Stomach smooth muscle (tissue), 2 donors: ENCODE measurements around the gene NUDT16L1.

Experiments
- H3K27ac ChIP-seq: one replicate; pipeline ENCODE4 v1.7.0; 2013; ENCODE audit warnings: mild to moderate bottlenecking, low read length, inconsistent platforms
- H3K27me3 ChIP-seq, 2 donors: one replicate each; pipeline ENCODE4 v1.7.0; 2013; ENCODE audit warnings: low read length in 2 of 2; ENCODE audit not compliant: insufficient read depth in 2 of 2, control insufficient read depth in 1 of 2
- H3K36me3 ChIP-seq, 2 donors: one replicate each; pipeline ENCODE4 v1.7.0; 2013; ENCODE audit warnings: low read length in 2 of 2; ENCODE audit not compliant: control insufficient read depth in 2 of 2, insufficient read depth in 2 of 2
- H3K4me1 ChIP-seq: one replicate; pipeline ENCODE4 v1.7.0; 2013; ENCODE audit warnings: low read length; ENCODE audit not compliant: control insufficient read depth, insufficient read depth
- H3K4me3 ChIP-seq, 2 donors: one replicate each; pipeline ENCODE4 v1.7.0; 2013; ENCODE audit warnings: low read length in 2 of 2
- H3K9ac ChIP-seq, 2 donors: one replicate each; pipeline ENCODE4 v1.7.0; 2013; ENCODE audit warnings: low read length in 2 of 2, mild to moderate bottlenecking in 1 of 2
- H3K9me3 ChIP-seq, 2 donors: one replicate each; pipeline ENCODE4 v1.7.0; 2013; ENCODE audit warnings: low read length in 2 of 2; ENCODE audit not compliant: control insufficient read depth in 2 of 2
- donor health status: healthy.
- donor health status: Pancreatic carcinoma.

The NUDT16L1 gene

DNA sequence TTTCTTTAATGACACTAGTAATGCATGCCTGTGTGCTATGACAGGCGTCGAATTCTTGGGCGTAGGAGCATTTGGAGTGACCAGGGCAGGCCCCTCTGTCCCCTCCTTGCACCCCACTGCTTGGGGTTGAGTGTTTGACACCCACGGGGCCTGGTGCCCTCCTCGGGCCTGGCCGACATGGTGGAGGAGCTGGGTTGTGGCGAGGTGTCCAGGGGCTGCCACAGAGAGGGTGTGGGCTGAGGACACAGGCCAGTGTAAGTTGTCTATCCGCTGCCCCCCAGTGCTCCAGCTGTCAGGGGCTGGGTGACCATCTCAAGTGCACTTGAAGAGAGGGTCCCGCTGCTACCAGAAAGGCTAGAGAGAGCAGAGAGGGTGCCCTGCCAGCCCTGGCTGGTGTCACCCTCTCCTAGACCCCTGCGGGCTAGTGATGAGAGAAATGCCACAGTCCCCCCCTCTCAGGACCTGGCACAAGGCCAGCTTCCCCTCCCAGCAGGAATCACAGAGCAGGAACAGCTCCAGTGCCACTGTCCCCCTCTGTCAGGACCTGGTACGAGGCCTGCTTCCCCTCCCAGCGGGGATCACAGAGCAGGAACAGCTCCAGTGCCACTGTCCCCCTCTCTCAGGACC is 38.3 kb upstream of the NUDT16L1 start:
- H3K27ac ChIP-seq, result no peak overlapping the region
- H3K27me3 ChIP-seq, result no peaks in the 10 kb centered on the region
- no peak overlapping the region for H3K9ac ChIP-seq
- H3K36me3 ChIP-seq, result peaks cover 42 to 43% of the 10 kb centered on the region in 2 donors
- peaks cover 5% of the 10 kb centered on the region for H3K4me1 ChIP-seq
- H3K4me3 ChIP-seq, result no peak overlapping the region
- no peaks in the 10 kb centered on the region for H3K9me3 ChIP-seq

DNA sequence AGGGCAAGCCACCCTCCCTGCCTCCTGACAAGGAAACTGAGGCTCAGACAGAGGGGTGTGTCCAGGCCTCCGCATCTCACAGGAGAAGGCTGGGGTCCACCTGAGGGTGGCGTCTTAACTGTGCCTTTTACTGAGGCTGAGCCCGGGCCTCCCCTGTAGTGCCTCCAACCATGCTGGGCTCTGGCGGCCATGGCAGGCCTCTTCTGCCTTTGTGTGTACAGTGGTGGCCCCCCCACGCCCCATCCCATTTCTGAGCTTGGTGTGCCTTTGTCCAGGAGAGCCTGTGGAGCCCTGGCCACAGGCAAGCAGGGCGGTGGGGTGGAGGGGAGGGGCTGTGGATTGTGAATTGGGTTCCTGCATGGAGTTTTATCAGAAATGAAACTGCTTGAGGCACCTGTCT is 37.6 kb upstream of the NUDT16L1 start:
- Histone ChIP-seq H3K4me3 (no peak overlapping the region), H3K9me3 (no peaks in the 10 kb centered on the region), H3K4me1 (peaks cover 5% of the 10 kb centered on the region), H3K9ac (no peak overlapping the region), H3K27ac (no peak overlapping the region), H3K27me3 (no peaks in the 10 kb centered on the region), H3K36me3 (peaks cover 41 to 43% of the 10 kb centered on the region in 2 donors)

DNA sequence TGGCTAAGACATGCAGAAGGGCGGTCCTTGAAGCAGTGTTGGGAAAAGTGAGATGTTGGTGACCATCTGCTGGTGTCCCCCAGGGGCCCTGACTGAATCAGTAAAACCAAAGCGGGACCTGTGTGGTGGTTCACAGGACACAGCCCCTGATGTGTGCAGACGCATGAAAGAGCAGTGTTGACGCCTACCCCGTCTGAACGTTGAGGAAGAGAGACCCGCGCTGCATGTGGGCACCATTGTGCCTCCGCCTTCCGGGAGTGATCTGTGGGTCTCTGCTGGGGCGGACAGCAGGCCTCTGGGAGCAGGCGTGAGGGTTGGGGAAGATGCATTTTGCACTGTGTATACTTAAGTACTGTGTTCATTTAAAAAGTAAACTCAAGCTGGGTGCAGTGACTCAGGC is 37.1 kb upstream of the NUDT16L1 start:
- Histone ChIP-seq H3K9ac (no peak overlapping the region), H3K9me3 (no peaks in the 10 kb centered on the region), H3K27me3 (no peaks in the 10 kb centered on the region), H3K36me3 (peaks cover 39 to 43% of the 10 kb centered on the region in 2 donors), H3K27ac (no peak overlapping the region), H3K4me3 (no peak overlapping the region), H3K4me1 (peaks cover 5% of the 10 kb centered on the region)

DNA sequence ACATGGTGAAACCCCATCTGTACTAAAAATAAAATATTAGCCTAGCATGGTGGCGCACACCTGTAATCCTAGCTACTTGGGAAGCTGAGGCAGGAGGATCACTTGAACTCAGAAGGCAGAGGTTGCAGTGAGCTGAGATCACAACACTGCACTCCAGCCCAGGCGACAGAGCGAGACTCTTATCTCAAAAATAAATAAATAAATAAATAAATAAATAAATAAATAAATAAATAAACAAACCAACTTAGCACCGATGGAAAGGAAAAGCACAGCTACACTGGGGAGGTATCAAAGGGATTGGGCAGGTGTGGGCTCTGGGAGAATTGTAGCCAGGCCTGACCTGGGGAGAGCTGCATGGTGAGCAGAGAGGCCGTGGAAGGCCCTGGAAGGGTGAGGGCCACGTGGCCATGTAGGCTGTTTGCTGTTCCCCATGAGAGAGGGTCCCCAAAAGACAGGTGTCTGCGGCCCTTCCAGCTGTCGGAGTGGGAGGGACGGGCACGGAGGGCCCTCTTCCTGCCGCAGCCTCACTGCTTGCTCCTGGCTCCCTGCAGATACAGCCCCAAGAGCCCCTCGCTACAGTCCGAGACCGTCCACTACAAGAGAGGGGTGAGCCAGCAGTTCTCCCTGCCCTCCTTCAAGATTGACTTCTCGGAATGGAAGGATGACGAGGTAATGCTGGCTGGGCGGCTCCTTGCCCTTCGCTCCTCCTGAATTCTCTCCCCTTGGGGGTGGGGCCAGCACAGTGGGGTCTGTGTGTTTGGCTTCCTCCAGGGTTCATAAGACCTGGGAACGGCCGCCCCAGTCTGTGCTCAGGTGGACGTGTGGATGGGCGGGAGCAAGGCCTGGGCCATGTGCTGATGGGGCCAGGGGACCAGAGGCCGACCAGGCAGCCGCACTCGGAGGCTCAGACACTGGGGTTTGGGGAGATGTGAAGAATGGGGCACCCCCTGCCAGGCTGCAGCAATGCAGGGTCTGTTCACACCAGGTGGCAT is 36.4 kb upstream of the NUDT16L1 start:
- H3K36me3 ChIP-seq, result peaks cover 35 to 38% of the 10 kb centered on the region in 2 donors
- H3K9me3 ChIP-seq, result no peaks in the 10 kb centered on the region
- H3K4me1 ChIP-seq, result peaks cover 8% of the 10 kb centered on the region
- no peak overlapping the region for H3K9ac ChIP-seq
- no peak overlapping the region for H3K27ac ChIP-seq
- H3K27me3 ChIP-seq, result no peaks in the 10 kb centered on the region
- H3K4me3 ChIP-seq, result no peak overlapping the region

DNA sequence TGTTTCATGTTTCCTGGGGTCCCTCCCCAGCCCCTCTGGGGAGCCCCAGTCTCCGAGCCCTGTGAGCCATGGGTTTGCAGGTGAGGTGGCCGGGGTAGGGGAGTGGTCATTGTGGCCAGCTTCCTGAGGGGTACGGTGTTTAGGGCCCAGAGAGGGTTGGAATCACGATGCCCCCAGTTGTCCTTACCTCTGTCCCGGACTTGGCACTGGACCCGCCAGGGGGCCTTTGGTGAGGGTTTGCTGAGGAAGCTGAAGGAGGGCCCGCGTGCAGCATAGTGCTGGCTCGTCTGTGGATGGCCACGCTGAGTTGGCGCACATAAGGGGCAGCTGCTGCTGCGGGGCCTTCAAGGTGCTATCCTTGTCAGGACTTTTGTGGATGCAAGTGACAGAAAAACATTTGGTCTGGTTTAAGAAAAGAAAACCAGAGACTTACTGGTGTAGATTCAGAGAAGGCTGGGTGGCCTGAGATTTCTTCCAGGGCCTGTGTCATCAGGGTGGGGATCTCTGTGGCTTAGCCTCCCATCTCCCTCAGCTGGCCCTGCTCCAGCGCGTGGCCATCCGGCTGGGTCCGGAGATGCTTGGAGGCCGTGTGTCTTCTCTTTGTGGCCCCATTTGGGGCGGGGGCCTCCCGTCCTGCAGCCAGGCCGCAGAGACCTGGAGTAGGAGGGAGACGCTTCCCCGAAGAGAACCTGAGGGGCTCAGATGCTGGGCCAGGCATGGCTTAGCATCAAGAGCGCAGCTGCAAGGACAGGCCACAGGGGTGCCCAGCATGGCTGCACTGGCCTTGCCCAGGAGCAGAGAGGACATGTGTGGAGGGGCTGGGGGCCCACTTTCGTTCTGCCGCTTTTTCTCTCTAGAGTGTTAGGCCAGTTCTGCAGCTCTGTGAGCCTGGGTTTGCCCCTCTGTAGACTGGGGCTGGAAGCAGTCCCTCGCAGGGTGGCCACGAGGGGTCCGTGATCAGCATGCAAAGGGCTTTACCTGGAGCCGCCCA is 33.7 kb upstream of the NUDT16L1 start:
- Histone ChIP-seq H3K36me3 (peaks cover 22 to 24% of the 10 kb centered on the region in 2 donors), H3K4me3 (no peak overlapping the region), H3K9me3 (no peaks in the 10 kb centered on the region), H3K9ac (no peak overlapping the region), H3K4me1 (peaks cover 18% of the 10 kb centered on the region), H3K27ac (no peak overlapping the region), H3K27me3 (no peaks in the 10 kb centered on the region)

DNA sequence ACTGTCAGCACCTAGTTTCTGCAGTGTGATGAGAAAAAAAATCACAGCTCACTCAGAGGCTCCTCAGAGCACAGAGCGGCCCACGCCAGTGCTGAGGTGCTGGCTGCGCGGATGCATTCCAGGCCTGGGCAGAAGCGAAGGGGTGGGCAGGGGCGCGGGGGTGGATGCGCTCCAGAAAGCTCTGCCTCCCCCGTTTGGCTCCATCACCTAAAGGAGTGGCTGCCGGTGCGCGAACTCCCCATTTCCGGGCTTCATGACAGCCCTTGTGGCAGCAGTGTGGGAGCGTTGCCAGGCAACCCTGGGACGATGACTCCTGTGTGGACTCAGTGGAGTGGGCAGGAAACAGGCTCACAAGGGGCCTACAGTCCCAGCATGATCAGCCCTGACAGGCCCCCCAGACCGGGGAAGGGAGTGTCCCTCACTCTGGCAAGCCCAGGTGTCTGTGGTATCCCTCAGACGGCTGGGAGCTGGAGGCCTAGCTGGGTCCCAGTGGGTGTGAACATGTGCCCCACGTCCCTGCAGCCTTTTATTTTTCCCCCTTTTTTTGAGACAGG is 32.8 kb upstream of the NUDT16L1 start:
- Histone ChIP-seq H3K4me3 (no peak overlapping the region), H3K27ac (no peak overlapping the region), H3K27me3 (no peaks in the 10 kb centered on the region), H3K36me3 (peaks cover 21 to 23% of the 10 kb centered on the region in 2 donors), H3K9me3 (no peaks in the 10 kb centered on the region), H3K4me1 (peaks cover 19% of the 10 kb centered on the region), H3K9ac (no peak overlapping the region)

DNA sequence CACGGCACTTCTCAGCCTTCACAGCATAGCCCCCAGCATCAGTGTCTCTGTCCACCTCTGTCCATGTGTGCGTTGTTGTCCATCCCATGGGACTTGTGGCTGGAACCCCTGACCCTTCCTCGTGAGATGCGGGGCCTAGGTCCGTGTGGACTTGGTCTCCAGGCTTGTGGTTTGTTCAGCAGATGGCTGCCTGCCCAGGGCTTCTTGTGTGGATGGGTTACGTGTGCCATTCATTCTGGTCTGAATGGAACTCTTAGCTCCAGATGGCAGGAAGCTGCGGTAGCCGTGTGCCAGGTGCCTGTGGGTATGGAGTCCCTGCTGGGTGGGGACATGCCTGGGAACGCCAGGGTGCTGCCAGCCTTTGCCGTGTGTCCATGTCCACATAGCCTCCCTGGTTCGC is 31.7 kb upstream of the NUDT16L1 start:
- Histone ChIP-seq H3K9ac (no peak overlapping the region), H3K27me3 (no peaks in the 10 kb centered on the region), H3K4me1 (peaks cover 19% of the 10 kb centered on the region), H3K36me3 (peaks cover 19 to 24% of the 10 kb centered on the region in 2 donors), H3K9me3 (no peaks in the 10 kb centered on the region), H3K4me3 (no peak overlapping the region), H3K27ac (no peak overlapping the region)

DNA sequence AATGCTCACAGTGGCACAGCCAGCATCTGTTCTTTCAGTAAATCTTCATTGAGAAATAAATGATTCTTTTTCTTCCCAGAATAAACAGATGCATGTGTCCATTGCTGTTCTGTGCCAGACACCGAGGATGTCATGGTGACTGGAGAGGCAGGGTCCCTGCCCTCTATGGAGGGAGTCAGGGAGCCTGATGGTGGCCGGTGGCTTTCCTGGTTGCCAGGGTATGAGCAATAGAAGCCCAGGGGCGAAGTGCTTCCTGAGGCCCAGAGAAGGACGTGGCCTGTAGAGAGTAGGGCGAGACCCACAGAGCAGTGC is 29.9 kb upstream of the NUDT16L1 start:
- no peak overlapping the region for H3K9ac ChIP-seq
- H3K36me3 ChIP-seq, result peaks cover 23 to 33% of the 10 kb centered on the region in 2 donors
- H3K4me3 ChIP-seq, result no peak overlapping the region
- H3K27me3 ChIP-seq, result no peaks in the 10 kb centered on the region
- H3K9me3 ChIP-seq, result no peaks in the 10 kb centered on the region
- H3K4me1 ChIP-seq, result peaks cover 19% of the 10 kb centered on the region
- no peak overlapping the region for H3K27ac ChIP-seq

DNA sequence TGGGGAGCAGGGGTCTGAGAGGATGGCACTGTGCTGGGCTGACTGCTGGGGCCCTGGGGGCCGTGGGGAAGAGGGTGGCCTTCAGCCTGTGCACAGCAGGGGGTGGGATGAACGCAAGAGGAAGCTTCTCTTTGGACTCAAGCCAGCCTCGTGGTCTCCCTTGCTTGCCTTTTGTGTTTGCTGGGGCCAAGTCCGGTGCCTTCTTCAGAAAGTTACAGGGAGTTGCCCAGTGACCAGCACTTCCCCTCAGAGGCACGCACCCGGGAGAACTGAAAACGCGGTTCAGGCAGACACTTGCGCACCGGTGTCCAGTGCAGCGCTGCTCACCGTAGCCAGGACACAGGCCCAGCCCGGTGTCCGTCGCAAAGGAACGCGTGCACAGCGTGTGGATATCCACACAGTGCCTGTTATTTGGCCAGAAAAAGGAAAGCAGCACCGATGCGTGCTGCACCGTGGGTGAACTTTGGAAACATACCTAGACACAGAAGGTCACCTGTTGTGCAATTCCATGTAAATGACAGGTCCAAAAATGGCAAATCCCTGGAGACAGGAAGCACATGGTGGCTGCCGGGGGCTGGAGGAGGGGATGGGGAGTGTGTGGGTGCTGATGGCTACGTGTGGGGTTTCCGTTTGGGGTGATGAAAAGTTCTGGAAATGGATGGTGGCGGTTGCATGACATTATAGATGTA is 29.4 kb upstream of the NUDT16L1 start:
- Histone ChIP-seq H3K36me3 (peaks cover 25 to 34% of the 10 kb centered on the region in 2 donors), H3K4me3 (no peak overlapping the region), H3K27me3 (no peaks in the 10 kb centered on the region), H3K4me1 (peaks cover 19% of the 10 kb centered on the region), H3K27ac (no peak overlapping the region), H3K9me3 (no peaks in the 10 kb centered on the region), H3K9ac (no peak overlapping the region)
